H9 (cell line): ENCODE measurements around the gene NUDT16. TPM values are rescaled to one million over a fixed set of nuclear protein-coding genes. Genes with fewer than 3 reads are reported as not detected.

Experiments
- DNase-seq: peaks from one replicate; pipeline ENCODE4 v3.0.0-alpha.2; 2017
- H2AFZ ChIP-seq: one replicate; pipeline ENCODE4 v1.6.1; 2013; ENCODE audit warnings: mild to moderate bottlenecking, low read length, control low read depth, moderate library complexity
- H2AK5ac ChIP-seq: 2 replicates; pipeline ENCODE4 v1.6.1; 2013; ENCODE audit warnings: low read length, control low read depth, mixed read lengths; ENCODE audit not compliant: insufficient read length
- H2BK120ac ChIP-seq: one replicate; pipeline ENCODE4 v1.6.1; 2013; ENCODE audit warnings: low read depth, mild to moderate bottlenecking, low read length, control low read depth, inconsistent platforms; ENCODE audit not compliant: poor library complexity, severe bottlenecking
- H2BK12ac ChIP-seq: 2 replicates; pipeline ENCODE4 v1.6.1; 2013; ENCODE audit warnings: low read length, control low read depth, mixed read lengths, low read depth; ENCODE audit not compliant: insufficient read length
- H2BK15ac ChIP-seq: 2 replicates; pipeline ENCODE4 v1.6.1; 2013; ENCODE audit warnings: low read depth, low read length, control low read depth
- H2BK20ac ChIP-seq: one replicate; pipeline ENCODE4 v1.6.1; 2013; ENCODE audit warnings: low read depth, mild to moderate bottlenecking, low read length, control low read depth, inconsistent platforms; ENCODE audit not compliant: poor library complexity, severe bottlenecking
- H2BK5ac ChIP-seq: 2 replicates; pipeline ENCODE4 v1.6.1; 2013; ENCODE audit warnings: low read length, control low read depth, mixed read lengths; ENCODE audit not compliant: insufficient read length
- H3K14ac ChIP-seq: 2 replicates; pipeline ENCODE4 v1.6.1; 2013; ENCODE audit warnings: low read length, control low read depth; ENCODE audit not compliant: insufficient read depth
- H3K18ac ChIP-seq: 2 replicates; pipeline ENCODE4 v1.6.1; 2013; ENCODE audit warnings: low read depth, mild to moderate bottlenecking, mixed read lengths, low read length, control low read depth; ENCODE audit not compliant: insufficient read length
- H3K23ac ChIP-seq: 2 replicates; pipeline ENCODE4 v1.6.1; 2013; ENCODE audit warnings: low read length, control low read depth, mixed read lengths, low read depth; ENCODE audit not compliant: insufficient read length
- H3K23me2 ChIP-seq: 2 replicates; pipeline ENCODE4 v1.6.1; 2013; ENCODE audit warnings: low read depth, mild to moderate bottlenecking, mixed read lengths, low read length, control low read depth; ENCODE audit not compliant: insufficient read length, poor library complexity, severe bottlenecking
- H3K27ac ChIP-seq: 2 replicates; pipeline ENCODE4 v1.5.1; 2013; ENCODE audit warnings: low read length, control low read depth, mixed read lengths, low read depth; ENCODE audit not compliant: insufficient read length
- H3K27me3 ChIP-seq: 2 replicates; pipeline ENCODE4 v1.6.1; 2013; ENCODE audit warnings: low read length, control low read depth, inconsistent platforms; ENCODE audit not compliant: insufficient read depth
- H3K4ac ChIP-seq: 2 replicates; pipeline ENCODE4 v1.6.1; 2013; ENCODE audit warnings: low read depth, mild to moderate bottlenecking, control low read depth, inconsistent platforms, low read length, moderate library complexity
- H3K4me1 ChIP-seq: 2 replicates; pipeline ENCODE4 v1.6.1; 2013; ENCODE audit warnings: low read length, control low read depth, inconsistent platforms; ENCODE audit not compliant: insufficient read depth
- H3K4me2 ChIP-seq: 2 replicates; pipeline ENCODE4 v1.6.1; 2013; ENCODE audit warnings: low read length, control low read depth, mixed read lengths; ENCODE audit not compliant: insufficient read length, insufficient read depth
- H3K56ac ChIP-seq: 2 replicates; pipeline ENCODE4 v1.6.1; 2013; ENCODE audit warnings: low read depth, mild to moderate bottlenecking, mixed read lengths, low read length, control low read depth; ENCODE audit not compliant: insufficient read length
- H3K79me1 ChIP-seq: 2 replicates; pipeline ENCODE4 v1.6.1; 2013; ENCODE audit warnings: low read depth, mild to moderate bottlenecking, moderate library complexity, low read length, control low read depth, inconsistent platforms; ENCODE audit not compliant: insufficient read depth, poor library complexity, severe bottlenecking
- H3K79me2 ChIP-seq: 2 replicates; pipeline ENCODE4 v1.6.1; 2013; ENCODE audit warnings: low read length, control low read depth, inconsistent platforms; ENCODE audit not compliant: insufficient read depth
- H3K9ac ChIP-seq: 2 replicates; pipeline ENCODE4 v1.6.1; 2013; ENCODE audit warnings: low read length, control low read depth, mixed read lengths; ENCODE audit not compliant: insufficient read length; ENCODE audit errors: extremely low read depth
- H3K9me3 ChIP-seq: one replicate; pipeline ENCODE4 v1.6.1; 2013; ENCODE audit warnings: low read depth, low read length, inconsistent platforms; ENCODE audit not compliant: control insufficient read depth
- H3T11ph ChIP-seq: one replicate; pipeline ENCODE4 v1.6.1; 2013; ENCODE audit warnings: mild to moderate bottlenecking, low read length, control low read depth, inconsistent platforms
- H4K20me1 ChIP-seq: one replicate; pipeline ENCODE4 v1.6.1; 2013; ENCODE audit not compliant: control insufficient read depth, insufficient read length, insufficient read depth
- H4K5ac ChIP-seq: 2 replicates; pipeline ENCODE4 v1.6.1; 2013; ENCODE audit warnings: low read depth, mild to moderate bottlenecking, mixed read lengths, low read length, control low read depth; ENCODE audit not compliant: insufficient read length
- H4K8ac ChIP-seq: replicated peaks from 2 replicates; pipeline ENCODE4 v1.6.1; 2013; ENCODE audit warnings: low read length, control low read depth, mixed read lengths, low read depth; ENCODE audit not compliant: insufficient read length
- H4K91ac ChIP-seq: 2 replicates; pipeline ENCODE4 v1.6.1; 2013; ENCODE audit warnings: low read depth, mild to moderate bottlenecking, moderate library complexity, mixed read lengths, low read length, control low read depth; ENCODE audit not compliant: insufficient read length
- H3K27ac Mint-ChIP-seq, 3 experiments: 2 replicates in 2 of 3; 3 replicates in 1 of 3; pipeline ENCODE4 v1.8.0; 2020 to 2021; ENCODE audit warnings: mixed read lengths in 3 of 3, mild to moderate bottlenecking in 1 of 3, moderate library complexity in 1 of 3
- H3K27me3 Mint-ChIP-seq: 2 replicates; pipeline ENCODE4 v1.8.0; 2021; ENCODE audit warnings: low read depth, mild to moderate bottlenecking, moderate library complexity, mixed read lengths
- H3K36me3 Mint-ChIP-seq, 3 experiments: 2 replicates in 2 of 3; 3 replicates in 1 of 3; pipeline ENCODE4 v1.8.0; 2020 to 2021; ENCODE audit warnings: low read depth in 3 of 3, mixed read lengths in 3 of 3; ENCODE audit not compliant: insufficient read depth in 1 of 3
- H3K4me1 Mint-ChIP-seq, 2 experiments: 2 replicates each; pipeline ENCODE4 v1.8.0; 2020; ENCODE audit warnings: mixed read lengths in 2 of 2
- H3K4me3 Mint-ChIP-seq, 2 experiments: 2 replicates in 1 of 2; 3 replicates in 1 of 2; pipeline ENCODE4 v1.8.0; 2020 to 2021; ENCODE audit warnings: mild to moderate bottlenecking in 2 of 2, mixed read lengths in 2 of 2, moderate library complexity in 1 of 2
- H3K9me3 Mint-ChIP-seq, 2 experiments: 2 replicates in 1 of 2; 3 replicates in 1 of 2; pipeline ENCODE4 v1.8.0; 2020; ENCODE audit warnings: mild to moderate bottlenecking in 2 of 2, mixed read lengths in 2 of 2, moderate library complexity in 1 of 2
- WGBS: extraction: QIAGEN DNeasy Blood & Tissue Kit; methylation state at CpG from one replicate; pipeline ENCODE4 v1.1.7; 2013; ENCODE audit warnings: missing lambda C conversion rate, low lambda C conversion rate, mixed read lengths; ENCODE audit not compliant: insufficient read length; ENCODE audit errors: extremely low coverage; 5-methylcytosine and 5-hydroxymethylcytosine counted together
- total RNA-seq: library from RNA; stranded (reverse); gene quantifications from 2 replicates; pipeline ENCODE4 v1.2.1, GENCODE V29; 2021
- TF ChIP-seq, protein P1 (sequence below): fragments of 200-600 bp; sonication (generic); conservative IDR thresholded peaks from 3 replicates; pipeline ENCODE4 v1.8.0; 2021; ENCODE audit warnings: antibody characterized with exemption, mild to moderate bottlenecking

NUDT16 gene
- total RNA-seq, 1 experiment from 2014 or later, result 18.2 TPM

DNA sequence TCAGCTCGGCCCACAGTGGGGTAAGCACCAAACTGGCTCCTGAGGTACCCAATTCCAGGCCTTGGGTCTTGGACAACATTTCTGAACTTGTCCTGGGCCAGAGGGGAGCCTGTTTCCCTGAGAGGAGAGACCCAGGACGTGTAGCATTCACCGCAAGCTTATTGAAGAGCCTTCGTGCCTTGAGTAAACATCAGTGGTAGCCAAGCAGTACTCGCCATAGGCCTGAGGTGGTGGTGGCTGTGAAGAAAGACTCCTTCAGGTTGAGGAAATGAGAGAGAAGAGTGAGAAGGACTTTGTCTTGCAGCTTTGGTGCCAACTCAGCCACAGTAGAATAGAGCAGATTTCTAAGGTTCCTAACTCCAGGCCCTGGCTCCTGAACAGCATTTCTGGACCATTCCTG, 50.2 kb downstream of the NUDT16 start:
- Histone ChIP-seq H3K4me2 (no peak overlapping the region), H3K18ac (no peak overlapping the region)

More for the DNA sequence above, 50.2 kb downstream of the NUDT16 start:
- peaks cover 3 to 6% of the 10 kb centered on the region in 2 experiments; a peak in 3 of 4 replicates for H3K4me1 Mint-ChIP-seq
- Histone ChIP-seq H2BK15ac (no peak overlapping the region), H3K14ac (no peak overlapping the region), H3K9ac (no peak overlapping the region), H2AK5ac (no peak overlapping the region), H2BK20ac (no peak overlapping the region), H3K56ac (no peak overlapping the region), H2AFZ (no peak overlapping the region), H4K91ac (no peak overlapping the region), H3K23me2 (no peaks in the 10 kb centered on the region), H3K27me3 (no peaks in the 10 kb centered on the region), H4K8ac (no peak overlapping the region), H2BK5ac (no peak overlapping the region), H2BK120ac (no peak overlapping the region), H3K4me1 (peaks cover 6% of the 10 kb centered on the region), H3K9me3 (no peaks in the 10 kb centered on the region), H3T11ph (no peak overlapping the region), H3K27ac (no peak overlapping the region), H3K4ac (no peak overlapping the region), H3K79me2 (no peaks in the 10 kb centered on the region), H3K23ac (no peak overlapping the region), H4K5ac (no peak overlapping the region), H4K20me1 (no peaks in the 10 kb centered on the region), H2BK12ac (no peak overlapping the region), H3K79me1 (no peaks in the 10 kb centered on the region)
- DNase-seq, result no peak
- no peak overlapping the region for H3K4me3 Mint-ChIP-seq
- H3K9me3 Mint-ChIP-seq, result no peaks in the 10 kb centered on the region
- no peaks in the 10 kb centered on the region for H3K27me3 Mint-ChIP-seq
- TF ChIP-seq, protein P1, sequence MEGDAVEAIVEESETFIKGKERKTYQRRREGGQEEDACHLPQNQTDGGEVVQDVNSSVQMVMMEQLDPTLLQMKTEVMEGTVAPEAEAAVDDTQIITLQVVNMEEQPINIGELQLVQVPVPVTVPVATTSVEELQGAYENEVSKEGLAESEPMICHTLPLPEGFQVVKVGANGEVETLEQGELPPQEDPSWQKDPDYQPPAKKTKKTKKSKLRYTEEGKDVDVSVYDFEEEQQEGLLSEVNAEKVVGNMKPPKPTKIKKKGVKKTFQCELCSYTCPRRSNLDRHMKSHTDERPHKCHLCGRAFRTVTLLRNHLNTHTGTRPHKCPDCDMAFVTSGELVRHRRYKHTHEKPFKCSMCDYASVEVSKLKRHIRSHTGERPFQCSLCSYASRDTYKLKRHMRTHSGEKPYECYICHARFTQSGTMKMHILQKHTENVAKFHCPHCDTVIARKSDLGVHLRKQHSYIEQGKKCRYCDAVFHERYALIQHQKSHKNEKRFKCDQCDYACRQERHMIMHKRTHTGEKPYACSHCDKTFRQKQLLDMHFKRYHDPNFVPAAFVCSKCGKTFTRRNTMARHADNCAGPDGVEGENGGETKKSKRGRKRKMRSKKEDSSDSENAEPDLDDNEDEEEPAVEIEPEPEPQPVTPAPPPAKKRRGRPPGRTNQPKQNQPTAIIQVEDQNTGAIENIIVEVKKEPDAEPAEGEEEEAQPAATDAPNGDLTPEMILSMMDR, result no peak
- peak overlapping the region in 1 of 3 experiments; percentile 59; a peak in 1 of 7 replicates for H3K27ac Mint-ChIP-seq
- no CpG with 5 or more reads among the region's 5 CpGs for WGBS
- H3K36me3 Mint-ChIP-seq, result no peaks in the 10 kb centered on the region
